H1 (cell line): ENCODE measurements around the gene RAPGEF5. TPM values are rescaled to one million over a fixed set of nuclear protein-coding genes. Genes with fewer than 3 reads are reported as not detected.

Experiments
- EP300 ChIP-seq, 2 experiments: IDR thresholded peaks; 1 replicate in 1 of 2; 2 replicates in 1 of 2; pipeline ENCODE4 v1.6.1; 2011 to 2012; ENCODE audit warnings: low read depth in 2 of 2, low read length in 2 of 2, mild to moderate bottlenecking in 2 of 2, borderline replicate concordance in 1 of 2, inconsistent platforms in 1 of 2, moderate library complexity in 1 of 2
- HDAC2 ChIP-seq, 2 experiments: fragments of 300-600 bp in 1 of 2; sonication (generic) in 1 of 2; IDR thresholded peaks; 2 replicates each; pipeline ENCODE4 v1.6.1; 2011 to 2012; ENCODE audit warnings: low read depth in 2 of 2, low read length in 2 of 2, mild to moderate bottlenecking in 2 of 2, moderate library complexity in 2 of 2, borderline replicate concordance in 1 of 2, inconsistent platforms in 1 of 2
- NANOG ChIP-seq: IDR thresholded peaks from 2 replicates; pipeline ENCODE4 v1.6.1; 2011; ENCODE audit warnings: low read length, low read depth, mild to moderate bottlenecking, inconsistent platforms; ENCODE audit not compliant: insufficient read depth, poor library complexity, severe bottlenecking
- RNF2 ChIP-seq: fragments of 200-900, 300-1000 bp; sonication (generic); IDR thresholded peaks from 2 replicates; pipeline ENCODE4 v1.7.1; 2016; ENCODE audit warnings: borderline replicate concordance, low read depth, mild to moderate bottlenecking, antibody characterized with exemption, low read length; ENCODE audit not compliant: poor library complexity, severe bottlenecking; ENCODE audit errors: missing control alignments
- TEAD4 ChIP-seq: IDR thresholded peaks from 2 replicates; pipeline ENCODE4 v1.6.1; 2012; ENCODE audit warnings: low read depth, low read length, inconsistent platforms, mixed read lengths
- polyA plus RNA-seq, 7 experiments: library from polyadenylated mRNA; depleted of rRNA in 3 of 7; stranded (reverse) in 5 of 7; unstranded in 2 of 7; fragments of >200 nt in 5 of 7; fragments of 200-250 nt in 2 of 7; gene quantifications; 1 replicate in 5 of 7; 2 replicates in 1 of 7; 4 replicates in 1 of 7; pipeline versions ENCODE4 v1.2.1 to v1.2.3, GENCODE V29; 2011 to 2013; ENCODE audit warnings: missing spikeins in 2 of 7, mixed read lengths in 2 of 7
- total RNA-seq: library from RNA; stranded (reverse); fragmentation: NEBNext Ultra II Directional; extraction: Animal tissue kit (Norgen Biotek cat#: 25700); gene quantifications from 2 replicates; pipeline ENCODE4 v1.2.1, GENCODE V29; 2021
- TF ChIP-seq, protein P1 (sequence below): IDR thresholded peaks from 2 replicates; pipeline ENCODE4 v1.6.1; 2012; ENCODE audit warnings: low read length, inconsistent platforms

The RAPGEF5 gene
- total and polyA plus RNA-seq, 2 of the 8 experiments (the other 6 are each of a cell fraction or from before 2014, with no cell fraction given): 4.4 to 22.9 TPM

DNA sequence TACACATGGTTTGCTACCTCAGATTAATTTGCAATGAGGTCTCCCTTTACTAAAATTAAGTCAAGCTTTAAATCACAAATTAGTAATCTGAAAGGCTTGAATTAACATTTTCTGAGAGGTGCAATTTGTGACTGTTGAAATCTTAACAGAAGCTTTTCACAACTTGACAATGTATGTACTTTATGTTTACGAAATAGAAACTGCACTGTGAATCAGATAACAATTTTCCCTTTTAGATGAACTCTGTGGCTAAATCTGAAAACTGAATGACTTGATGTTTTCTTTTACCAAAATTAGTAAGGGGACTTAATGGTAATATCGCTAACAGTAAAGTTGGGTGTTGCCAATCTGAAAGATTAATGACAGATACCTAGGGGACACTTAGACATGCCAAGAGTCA is 197.6 kb downstream of the RAPGEF5 start (continued):
- TF ChIP-seq EP300 (IDR thresholded peaks at IDR 0.05; ENCODE audit: borderline replicate concordance in 1 of 2, low read depth in 2 of 2, low read length in 2 of 2) (no peak), HDAC2 (IDR thresholded peaks at IDR 0.05; ENCODE audit: borderline replicate concordance in 1 of 2, low read depth in 2 of 2, low read length in 2 of 2) (no peak), RNF2 (no peak), TEAD4 (no peak), NANOG (no peak)
- TF ChIP-seq, protein P1, sequence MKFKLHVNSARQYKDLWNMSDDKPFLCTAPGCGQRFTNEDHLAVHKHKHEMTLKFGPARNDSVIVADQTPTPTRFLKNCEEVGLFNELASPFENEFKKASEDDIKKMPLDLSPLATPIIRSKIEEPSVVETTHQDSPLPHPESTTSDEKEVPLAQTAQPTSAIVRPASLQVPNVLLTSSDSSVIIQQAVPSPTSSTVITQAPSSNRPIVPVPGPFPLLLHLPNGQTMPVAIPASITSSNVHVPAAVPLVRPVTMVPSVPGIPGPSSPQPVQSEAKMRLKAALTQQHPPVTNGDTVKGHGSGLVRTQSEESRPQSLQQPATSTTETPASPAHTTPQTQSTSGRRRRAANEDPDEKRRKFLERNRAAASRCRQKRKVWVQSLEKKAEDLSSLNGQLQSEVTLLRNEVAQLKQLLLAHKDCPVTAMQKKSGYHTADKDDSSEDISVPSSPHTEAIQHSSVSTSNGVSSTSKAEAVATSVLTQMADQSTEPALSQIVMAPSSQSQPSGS: no peak
- TF ChIP-seq, all 59 proteins: peak for 0
